Upper lobe of left lung (tissue), 6 donors: ENCODE results near the gene PTPRG. TPM values are rescaled to one million over a fixed set of nuclear protein-coding genes. Genes with fewer than 3 reads are reported as not detected.

Experiments used
- ATAC-seq, 2 donors: fragments of 200-7000 bp; cut with Tn5 transposase; one replicate each; pipeline ENCODE4 v1.9.1; 2022; ENCODE audit warnings: mild to moderate bottlenecking in 2 of 2, moderate library complexity in 2 of 2; ENCODE audit not compliant: low FRiP score in 2 of 2
- DNase-seq, 2 donors: peaks; one replicate each; pipeline ENCODE4 v3.0.0-alpha.2; 2019 to 2020
- H3K27ac ChIP-seq, 4 donors: fragments of 200-600 bp; sonication (generic); one replicate each; pipeline ENCODE4 v1.5.1; 2016 to 2019
- H3K27me3 ChIP-seq, 4 donors: fragments of 200-600 bp; sonication (generic); one replicate each; pipeline ENCODE4 v1.5.1; 2017 to 2019
- H3K36me3 ChIP-seq, 4 donors: fragments of 200-600 bp; sonication (generic); one replicate each; pipeline ENCODE4 v1.5.1; 2016 to 2019
- H3K4me1 ChIP-seq, 4 donors: fragments of 200-600 bp; sonication (generic); one replicate each; pipeline ENCODE4 v1.5.1; 2018 to 2019
- H3K4me3 ChIP-seq, 4 donors: fragments of 200-600 bp; sonication (generic); one replicate each; pipeline ENCODE4 v1.5.1; 2017 to 2019; ENCODE audit warnings: mild to moderate bottlenecking in 2 of 4, moderate library complexity in 1 of 4
- H3K9me3 ChIP-seq, 4 donors: fragments of 200-600 bp; sonication (generic); one replicate each; pipeline ENCODE4 v1.5.1; 2018 to 2019
- CTCF ChIP-seq, 6 experiments: fragments of 450-650 bp in 4 of 6; fragments of 200-600 bp in 2 of 6; sonication (generic) in 2 of 6; IDR thresholded peaks; one replicate each; pipeline ENCODE4 v1.5.1; 2016 to 2019; ENCODE audit warnings: antibody characterized with exemption in 6 of 6
- EP300 ChIP-seq, 4 donors: sonication (generic); formaldehyde crosslinking; IDR thresholded peaks; one replicate each; pipeline ENCODE4 v1.5.1; 2017; ENCODE audit warnings: antibody characterized with exemption in 4 of 4, control low read depth in 2 of 4
- POLR2A ChIP-seq, 4 donors: fragments of 450-650 bp; IDR thresholded peaks; one replicate each; pipeline ENCODE4 v1.5.1; 2016 to 2017; ENCODE audit warnings: antibody characterized with exemption in 4 of 4, mild to moderate bottlenecking in 2 of 4
- POLR2AphosphoS5 ChIP-seq, 2 donors: sonication (generic); formaldehyde crosslinking; IDR thresholded peaks; one replicate each; pipeline ENCODE4 v1.5.1; 2017; ENCODE audit warnings: antibody characterized with exemption in 2 of 2
- WGBS, 2 donors: methylation state at CpG; one replicate each; pipeline ENCODE4 v1.1.5; 2017 to 2018; 5-methylcytosine and 5-hydroxymethylcytosine counted together
- total RNA-seq, 6 donors: library from RNA; depleted of rRNA in 4 of 6; stranded (reverse); fragments of >200 nt in 4 of 6; gene quantifications; one replicate each; pipeline versions ENCODE4 v1.1.0 to v1.2.1, GENCODE V29; 2016 to 2021
- donor health status: DM: no; HTN: no; CAD: no; lungs with moderate emphysema.
- donor health status: DM: no; HTN: yes; CAD: no; lungs with severe emphysema.

PTPRG gene
- total RNA-seq, 6 donors from 2014 or later = 58.7 to 101 (median 68.8) TPM

GRCh38 chr3:61915296-61915695 is 353.9 kb downstream of the PTPRG start:
- TF ChIP-seq POLR2A (IDR thresholded peaks at IDR 0.05) (no peak), POLR2AphosphoS5 (IDR thresholded peaks at IDR 0.05) (no peak), EP300 (IDR thresholded peaks at IDR 0.05) (no peak), CTCF (IDR thresholded peaks at IDR 0.05) (no peak)
- Histone ChIP-seq H3K27ac (no peak overlapping the region), H3K9me3 (no peaks in the 10 kb centered on the region), H3K4me3 (no peak overlapping the region), H3K36me3 (no peaks in the 10 kb centered on the region), H3K27me3 (no peaks in the 10 kb centered on the region), H3K4me1 (peaks cover 0 to 12% (median 4%) of the 10 kb centered on the region in 4 donors)
- ATAC-seq = no peak
- WGBS, 2 donors = 64 to 68% methylated on average over 3 of the region's 3 CpGs
- no peak for DNase-seq

DNA sequence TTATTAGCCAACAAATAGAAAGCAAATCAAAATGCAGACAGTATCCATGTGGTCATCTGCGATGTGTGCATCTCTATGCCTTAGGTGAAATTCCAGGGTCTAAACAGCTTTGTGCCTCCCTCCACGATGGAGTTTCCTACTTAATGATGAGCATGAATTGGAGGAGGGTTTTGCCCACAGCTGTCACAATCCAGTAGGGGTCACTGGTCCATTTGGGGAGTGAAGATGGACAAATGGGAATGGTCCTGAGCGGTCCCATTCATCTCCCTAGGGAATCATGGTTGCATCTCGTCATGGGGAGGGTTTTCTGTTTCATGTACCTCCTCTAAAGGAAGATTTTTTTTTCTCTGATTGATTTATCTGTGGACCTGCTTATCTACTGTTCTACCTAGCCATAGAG is 358.0 kb downstream of the PTPRG start:
- WGBS, 2 donors = 78 to 85% methylated on average over 4 of the region's 4 CpGs

GRCh38 chr3:61922118-61922517 is 360.7 kb downstream of the PTPRG start:
- no peak overlapping the region for H3K27ac ChIP-seq
- no peaks in the 10 kb centered on the region for H3K36me3 ChIP-seq
- no peaks in the 10 kb centered on the region for H3K9me3 ChIP-seq
- H3K27me3 ChIP-seq = no peaks in the 10 kb centered on the region
- no peak overlapping the region for H3K4me3 ChIP-seq
- TF ChIP-seq POLR2AphosphoS5 (IDR thresholded peaks at IDR 0.05) (no peak), EP300 (IDR thresholded peaks at IDR 0.05) (no peak), CTCF (IDR thresholded peaks at IDR 0.05) (no peak), POLR2A (IDR thresholded peaks at IDR 0.05) (no peak)
- DNase-seq = no peak
- peaks cover 3 to 27% (median 16%) of the 10 kb centered on the region in 4 donors for H3K4me1 ChIP-seq
- WGBS, 2 donors = 76 to 84% methylated on average over 5 of the region's 5 CpGs
- no peak for ATAC-seq

More for the DNA sequence above, 358.0 kb downstream of the PTPRG start:
- H3K9me3 ChIP-seq = no peaks in the 10 kb centered on the region
- DNase-seq (no peak), ATAC-seq (no peak)
- no peak overlapping the region for H3K4me3 ChIP-seq
- no peaks in the 10 kb centered on the region for H3K27me3 ChIP-seq
- peaks cover 0 to 15% (median 7%) of the 10 kb centered on the region in 4 donors for H3K4me1 ChIP-seq
- TF ChIP-seq POLR2AphosphoS5 (IDR thresholded peaks at IDR 0.05) (no peak), EP300 (IDR thresholded peaks at IDR 0.05) (no peak), CTCF (IDR thresholded peaks at IDR 0.05) (no peak), POLR2A (IDR thresholded peaks at IDR 0.05) (no peak)
- H3K36me3 ChIP-seq = no peaks in the 10 kb centered on the region
- H3K27ac ChIP-seq = no peak overlapping the region

DNA sequence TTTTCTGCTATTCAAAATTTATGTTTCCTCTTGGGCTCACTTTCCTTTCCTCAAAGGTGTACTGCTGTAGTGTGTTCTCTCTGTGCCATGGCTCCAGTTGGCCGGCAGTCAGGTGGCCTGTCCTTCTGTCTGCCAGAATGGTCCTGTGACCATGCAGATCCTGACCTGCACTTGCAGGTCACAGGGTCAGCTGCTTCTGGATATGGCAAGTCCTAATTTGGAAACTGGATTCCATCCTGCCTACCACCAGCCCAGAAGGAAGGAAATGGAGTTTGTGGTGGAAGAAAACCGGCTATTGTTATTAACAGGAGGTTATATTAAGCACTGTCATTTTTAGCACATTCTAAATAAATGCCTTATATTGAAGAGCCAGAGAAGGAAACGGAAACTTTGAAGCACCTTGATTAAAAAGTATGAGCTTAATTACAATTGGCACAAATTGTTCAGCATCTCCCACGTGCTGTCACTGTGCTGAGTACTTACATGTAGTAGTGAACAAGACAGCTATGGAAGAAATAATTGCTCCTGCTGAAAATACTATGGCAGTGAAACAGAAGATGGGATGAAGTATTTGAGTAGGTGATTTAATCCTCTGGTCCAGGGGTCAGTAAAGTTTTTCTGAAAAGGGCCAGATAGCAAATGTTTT is 362.8 kb downstream of the PTPRG start:
- Histone ChIP-seq H3K9me3 (no peaks in the 10 kb centered on the region), H3K4me3 (no peak overlapping the region), H3K27me3 (no peaks in the 10 kb centered on the region), H3K4me1 (peaks cover 8 to 30% (median 19%) of the 10 kb centered on the region in 4 donors), H3K27ac (no peak overlapping the region), H3K36me3 (no peaks in the 10 kb centered on the region)
- WGBS, 2 donors = 43 to 46% methylated on average over 4 of the region's 4 CpGs
- ATAC-seq (no peak), DNase-seq (no peak)
- TF ChIP-seq EP300 (IDR thresholded peaks at IDR 0.05) (no peak), POLR2AphosphoS5 (IDR thresholded peaks at IDR 0.05) (peak in 1 of 2 donors; percentile 8), CTCF (IDR thresholded peaks at IDR 0.05) (no peak)

- H3K9me3 ChIP-seq = no peaks in the 10 kb centered on the region
- DNase-seq = no peak
Measured at GRCh38 chr3:61924991-61925390, 363.6 kb downstream of the PTPRG start.

More at GRCh38 chr3:61924991-61925390, 363.6 kb downstream of the PTPRG start:
- Histone ChIP-seq H3K27ac (no peak overlapping the region), H3K4me3 (no peak overlapping the region), H3K4me1 (peaks cover 8 to 30% (median 19%) of the 10 kb centered on the region in 4 donors), H3K36me3 (no peaks in the 10 kb centered on the region), H3K27me3 (no peaks in the 10 kb centered on the region)
- WGBS, 2 donors = 86 to 100% methylated on average over 2 of the region's 2 CpGs
- ATAC-seq = no peak
- TF ChIP-seq POLR2AphosphoS5 (IDR thresholded peaks at IDR 0.05) (no peak), POLR2A (IDR thresholded peaks at IDR 0.05) (no peak), CTCF (IDR thresholded peaks at IDR 0.05) (no peak), EP300 (IDR thresholded peaks at IDR 0.05) (no peak)
